GM12872 (cell line): ENCODE data around the gene AFG1L.
A peak's percentile ranks its signal among the peaks of the same experiment; 100 is the strongest.

ENCODE experiments used
- CTCF ChIP-seq: IDR thresholded peaks from 3 replicates; pipeline ENCODE4 v1.5.1; 2011; ENCODE audit warnings: low read depth, mild to moderate bottlenecking, low read length, moderate library complexity; ENCODE audit not compliant: insufficient read depth

The AFG1L gene

GRCh38 chr6:108473197-108473596 lies 178.3 kb downstream of the AFG1L start:
- no peak for TF ChIP-seq CTCF

DNA sequence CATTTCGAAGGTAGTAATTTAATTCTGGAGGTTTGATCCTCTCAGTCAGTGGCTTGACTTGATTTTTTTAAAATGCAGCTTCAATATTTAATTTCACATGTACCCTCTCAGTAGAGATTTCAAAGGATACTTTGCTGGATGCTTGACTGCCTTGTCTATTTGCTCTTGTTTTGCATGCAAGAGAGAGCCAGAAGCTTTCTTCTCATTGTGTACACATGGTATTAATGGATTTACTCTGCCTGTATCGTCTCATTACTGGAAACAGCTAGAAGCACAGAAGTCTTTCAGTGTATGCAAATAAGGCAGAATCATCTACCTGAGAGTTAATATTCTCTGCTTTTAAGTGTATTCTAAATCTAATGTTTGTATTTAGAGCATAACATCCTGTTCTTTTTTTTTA lies 181.5 kb downstream of the AFG1L start:
- no peak for TF ChIP-seq CTCF

- no peak for TF ChIP-seq CTCF
These were observed 182.1 kb downstream of the AFG1L start for GRCh38 chr6:108476847-108477430.

GRCh38 chr6:108482559-108482958 lies 187.7 kb downstream of the AFG1L start:
- TF ChIP-seq CTCF, result no peak

GRCh38 chr6:108484016-108484415 lies 189.2 kb downstream of the AFG1L start:
- TF ChIP-seq CTCF, result no peak

DNA sequence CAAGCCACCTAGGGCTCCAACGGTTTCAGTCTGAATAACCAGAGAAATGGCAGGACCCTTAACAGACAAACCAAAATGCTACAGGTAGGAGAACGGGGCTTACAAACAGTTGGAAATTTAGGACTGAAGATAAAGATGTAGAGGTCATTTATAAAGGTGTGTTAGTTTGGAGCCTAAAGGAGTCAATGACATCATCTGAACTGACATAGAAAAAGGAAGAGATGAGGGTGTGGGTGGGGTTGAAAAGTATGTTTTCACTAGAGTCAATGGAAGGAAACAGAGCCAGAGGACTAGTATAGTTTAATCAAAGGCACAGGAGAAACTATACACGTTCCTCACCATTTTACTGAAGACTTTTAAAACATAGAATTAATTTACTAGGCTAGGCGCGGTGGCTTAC lies 194.8 kb downstream of the AFG1L start:
- no peak for TF ChIP-seq CTCF

DNA sequence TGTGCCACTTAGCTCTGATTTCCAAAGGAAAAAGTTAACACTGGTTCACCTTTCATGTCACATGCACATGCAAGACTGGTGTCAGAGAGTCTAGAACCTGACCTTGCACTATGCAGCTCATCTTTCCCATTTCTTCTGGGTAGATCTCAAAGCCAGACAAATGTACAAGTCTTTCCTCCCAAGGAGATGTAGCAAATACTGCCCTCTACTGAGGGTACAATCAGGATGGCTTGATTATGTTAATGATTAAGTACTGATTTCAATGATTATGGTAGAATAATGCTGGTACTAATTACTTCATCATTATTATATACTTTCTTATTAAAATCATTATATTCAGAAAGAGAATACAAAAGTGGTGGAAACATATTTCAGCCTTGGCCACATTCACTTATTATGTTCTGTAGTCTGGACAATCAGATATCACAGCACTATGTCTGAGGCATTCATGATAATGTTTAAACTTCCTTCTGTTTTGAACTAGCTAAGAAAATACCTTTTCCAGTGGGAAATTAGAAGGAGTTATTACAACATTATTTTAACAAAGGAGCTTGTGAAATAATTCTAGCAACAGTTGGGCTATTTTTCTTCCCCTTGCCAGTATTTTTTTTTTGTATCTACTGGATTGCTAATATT lies 197.4 kb downstream of the AFG1L start:
- peak; percentile 44 for TF ChIP-seq CTCF

- no peak for TF ChIP-seq CTCF
These were observed 199.6 kb downstream of the AFG1L start for GRCh38 chr6:108494434-108494833.
